Osteocyte (in vitro differentiated cells): Measurements from ENCODE around the gene NPTX1. TPM values are rescaled to one million over a fixed set of nuclear protein-coding genes. Genes with fewer than 3 reads are reported as not detected.

Experiments used
- DNase-seq: peaks from one replicate; pipeline ENCODE4 v3.0.0; 2021; ENCODE audit warnings: mixed read lengths; ENCODE audit not compliant: unreplicated experiment; ENCODE audit errors: extremely low spot score
- H3K27ac Mint-ChIP-seq: one replicate; pipeline ENCODE4 v1.8.0; 2021; ENCODE audit warnings: mild to moderate bottlenecking, mixed read lengths; ENCODE audit not compliant: unreplicated experiment
- H3K27me3 Mint-ChIP-seq: one replicate; pipeline ENCODE4 v1.8.0; 2021; ENCODE audit warnings: mixed read lengths; ENCODE audit not compliant: unreplicated experiment
- H3K36me3 Mint-ChIP-seq: one replicate; pipeline ENCODE4 v1.8.0; 2021; ENCODE audit warnings: mixed read lengths; ENCODE audit not compliant: unreplicated experiment
- H3K4me1 Mint-ChIP-seq: one replicate; pipeline ENCODE4 v1.8.0; 2021; ENCODE audit warnings: mixed read lengths; ENCODE audit not compliant: unreplicated experiment
- H3K4me3 Mint-ChIP-seq: one replicate; pipeline ENCODE4 v1.8.0; 2021; ENCODE audit warnings: mild to moderate bottlenecking, moderate library complexity, mixed read lengths; ENCODE audit not compliant: unreplicated experiment
- H3K9me3 Mint-ChIP-seq: one replicate; pipeline ENCODE4 v1.8.0; 2021; ENCODE audit warnings: mixed read lengths; ENCODE audit not compliant: unreplicated experiment
- total RNA-seq: library from RNA; stranded (reverse); gene quantifications from 2 replicates; pipeline ENCODE4 v1.2.1, GENCODE V29; 2021
- TF ChIP-seq, protein P1 (sequence below): fragments of 200-600 bp; sonication (generic); IDR thresholded peaks from 2 replicates; pipeline ENCODE4 v1.5.0; 2021; ENCODE audit warnings: antibody characterized with exemption, mild to moderate bottlenecking, moderate library complexity

NPTX1 gene
- total RNA-seq, 1 donor from 2014 or later, result 2.8 TPM

DNA sequence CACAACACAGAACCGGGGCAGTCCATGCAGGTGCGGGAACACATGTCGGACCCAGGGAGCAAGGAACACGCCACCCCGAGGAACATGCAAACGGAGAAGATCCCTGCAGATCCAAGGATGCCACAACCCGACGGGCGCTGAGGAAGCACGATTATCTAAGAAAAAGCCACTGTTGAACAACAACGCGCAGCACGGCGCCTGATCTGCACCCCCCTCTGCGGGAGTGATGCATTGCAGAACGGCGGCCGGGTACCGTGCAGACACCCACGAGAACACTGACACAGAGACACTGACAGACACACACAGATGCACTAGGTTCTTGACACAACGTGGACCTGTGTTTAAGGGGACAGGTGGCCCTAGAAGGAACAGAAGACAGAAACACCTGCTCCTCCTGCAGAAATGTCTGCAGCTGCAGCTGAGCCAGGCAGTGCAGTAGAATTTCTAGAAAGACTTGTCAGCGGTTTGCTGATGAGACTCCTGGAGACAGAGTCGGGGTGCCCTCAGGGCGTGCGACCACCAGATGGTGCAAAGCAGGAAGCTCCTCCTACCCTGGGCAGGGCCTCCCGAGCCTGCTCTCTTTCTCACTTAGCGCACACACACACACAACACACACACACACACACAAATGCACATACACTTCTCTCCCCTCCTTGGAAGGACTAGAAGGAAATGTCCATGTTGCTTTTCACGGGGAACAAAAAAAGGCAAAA lies 7.5 kb downstream of the NPTX1 start:
- no peak overlapping the region for H3K4me3 Mint-ChIP-seq
- TF ChIP-seq, protein P1, sequence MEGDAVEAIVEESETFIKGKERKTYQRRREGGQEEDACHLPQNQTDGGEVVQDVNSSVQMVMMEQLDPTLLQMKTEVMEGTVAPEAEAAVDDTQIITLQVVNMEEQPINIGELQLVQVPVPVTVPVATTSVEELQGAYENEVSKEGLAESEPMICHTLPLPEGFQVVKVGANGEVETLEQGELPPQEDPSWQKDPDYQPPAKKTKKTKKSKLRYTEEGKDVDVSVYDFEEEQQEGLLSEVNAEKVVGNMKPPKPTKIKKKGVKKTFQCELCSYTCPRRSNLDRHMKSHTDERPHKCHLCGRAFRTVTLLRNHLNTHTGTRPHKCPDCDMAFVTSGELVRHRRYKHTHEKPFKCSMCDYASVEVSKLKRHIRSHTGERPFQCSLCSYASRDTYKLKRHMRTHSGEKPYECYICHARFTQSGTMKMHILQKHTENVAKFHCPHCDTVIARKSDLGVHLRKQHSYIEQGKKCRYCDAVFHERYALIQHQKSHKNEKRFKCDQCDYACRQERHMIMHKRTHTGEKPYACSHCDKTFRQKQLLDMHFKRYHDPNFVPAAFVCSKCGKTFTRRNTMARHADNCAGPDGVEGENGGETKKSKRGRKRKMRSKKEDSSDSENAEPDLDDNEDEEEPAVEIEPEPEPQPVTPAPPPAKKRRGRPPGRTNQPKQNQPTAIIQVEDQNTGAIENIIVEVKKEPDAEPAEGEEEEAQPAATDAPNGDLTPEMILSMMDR, result no peak
- no peaks in the 10 kb centered on the region for H3K9me3 Mint-ChIP-seq
- no peak overlapping the region for H3K27ac Mint-ChIP-seq
- peaks cover 16% of the 10 kb centered on the region for H3K27me3 Mint-ChIP-seq
- no peak for DNase-seq
- H3K36me3 Mint-ChIP-seq, result no peaks in the 10 kb centered on the region
- no peaks in the 10 kb centered on the region for H3K4me1 Mint-ChIP-seq

- no peak for DNase-seq
- Mint-ChIP-seq H3K36me3 (no peaks in the 10 kb centered on the region), H3K9me3 (no peaks in the 10 kb centered on the region), H3K4me1 (no peaks in the 10 kb centered on the region), H3K27me3 (peaks cover 16% of the 10 kb centered on the region), H3K27ac (no peak overlapping the region), H3K4me3 (no peak overlapping the region)
- TF ChIP-seq, protein P1, result no peak
Measured at GRCh38 chr17:80468242-80468641, 8.2 kb downstream of the NPTX1 start.

GRCh38 chr17:80466188-80466705 lies 10.2 kb downstream of the NPTX1 start:
- no peaks in the 10 kb centered on the region for H3K36me3 Mint-ChIP-seq
- TF ChIP-seq, protein P1, result no peak
- H3K9me3 Mint-ChIP-seq, result no peaks in the 10 kb centered on the region
- no peaks in the 10 kb centered on the region for H3K4me1 Mint-ChIP-seq
- H3K4me3 Mint-ChIP-seq, result no peak overlapping the region
- DNase-seq, result no peak
- peaks cover 11% of the 10 kb centered on the region for H3K27me3 Mint-ChIP-seq
- H3K27ac Mint-ChIP-seq, result no peak overlapping the region

DNA sequence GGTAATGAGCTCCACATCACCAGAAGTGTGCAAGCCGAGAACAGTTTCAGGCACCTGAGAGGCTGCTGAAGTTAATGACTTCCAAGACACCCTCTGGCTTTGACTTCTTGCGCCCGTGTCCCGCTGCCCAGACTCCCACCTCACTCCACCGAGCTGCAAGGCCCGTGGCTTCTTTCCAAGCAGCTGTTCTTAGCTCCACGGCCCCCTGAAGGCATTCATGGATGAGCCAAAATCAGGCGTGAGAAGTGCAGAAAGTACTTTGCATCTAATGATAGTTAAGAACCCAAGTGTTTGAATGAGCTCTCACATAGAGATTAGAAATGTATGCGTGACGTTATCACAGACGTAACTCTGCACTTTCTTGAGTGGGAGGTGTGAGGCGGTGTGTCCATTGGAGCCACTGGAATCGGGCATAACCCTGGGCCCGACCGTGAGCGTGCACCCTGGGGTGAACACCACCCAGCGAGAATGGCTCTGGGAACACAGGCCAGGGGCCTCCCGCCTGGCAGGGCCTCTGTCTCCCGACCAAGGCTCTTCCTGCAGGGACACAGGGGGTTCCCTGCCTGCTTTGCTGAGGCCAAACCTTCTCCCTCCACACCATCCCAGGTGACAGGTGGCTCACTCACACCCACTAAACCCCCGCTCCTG lies 11.0 kb downstream of the NPTX1 start:
- no peaks in the 10 kb centered on the region for H3K36me3 Mint-ChIP-seq
- H3K27ac Mint-ChIP-seq, result no peak overlapping the region
- no peak for DNase-seq
- no peaks in the 10 kb centered on the region for H3K4me1 Mint-ChIP-seq
- TF ChIP-seq, protein P1, result no peak
- H3K27me3 Mint-ChIP-seq, result peaks cover 18% of the 10 kb centered on the region
- H3K9me3 Mint-ChIP-seq, result no peaks in the 10 kb centered on the region
- no peak overlapping the region for H3K4me3 Mint-ChIP-seq

GRCh38 chr17:80464486-80464885 lies 11.9 kb downstream of the NPTX1 start:
- no peak overlapping the region for H3K27ac Mint-ChIP-seq
- no peak overlapping the region for H3K4me3 Mint-ChIP-seq
- no peaks in the 10 kb centered on the region for H3K36me3 Mint-ChIP-seq
- peaks cover 26% of the 10 kb centered on the region for H3K27me3 Mint-ChIP-seq
- DNase-seq, result no peak
- H3K9me3 Mint-ChIP-seq, result no peaks in the 10 kb centered on the region
- TF ChIP-seq, protein P1, result no peak
- H3K4me1 Mint-ChIP-seq, result no peaks in the 10 kb centered on the region
